Measurements from ENCODE around the gene TTC19.
"Not testable (repeated sequence)": the region's sequence is repeated elsewhere in the genome, so short reads cannot be mapped to it uniquely, and the experiment has no call there.

The TTC19 gene

DNA sequence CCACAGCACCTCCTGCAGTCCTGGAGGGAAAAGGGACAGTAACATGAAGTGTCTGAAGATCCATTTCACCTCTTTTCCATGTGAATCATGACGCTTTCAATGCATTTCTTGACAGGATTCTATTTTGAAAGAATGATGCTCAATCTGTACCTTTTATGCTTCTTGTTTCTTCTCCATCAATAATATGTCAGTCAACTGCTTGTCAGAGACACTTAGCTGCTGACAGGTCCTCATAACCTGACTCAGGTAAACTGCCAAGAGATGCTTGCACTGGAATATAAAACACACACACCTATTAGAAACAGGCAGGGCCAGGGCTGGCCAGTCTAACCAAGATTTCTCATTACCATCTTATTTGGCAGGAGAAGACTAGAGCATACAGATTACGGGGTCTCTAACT lies 21.7 kb upstream of the TTC19 start:
- Histone ChIP-seq H3K36me3 (ENCODE audit: insufficient read depth, low read length) (no peaks in the 10 kb centered on the region), H3K4me3 (ENCODE audit: low read length, poor library complexity, severe bottlenecking) (no peak overlapping the region), H3K27me3 (ENCODE audit: insufficient read depth, low read length, poor library complexity, severe bottlenecking) (no peaks in the 10 kb centered on the region), H3K79me2 (ENCODE audit: insufficient read depth, low read length) (no peaks in the 10 kb centered on the region), H4K20me1 (ENCODE audit: insufficient read depth, low read length, poor library complexity, severe bottlenecking) (no peaks in the 10 kb centered on the region), H3K4me2 (ENCODE audit: low read depth, low read length, poor library complexity, severe bottlenecking) (no peak overlapping the region), H3K9me3 (ENCODE audit: insufficient read depth, low read depth, low read length) (no peaks in the 10 kb centered on the region), H3K4me1 (ENCODE audit: insufficient read depth, low read length, poor library complexity, severe bottlenecking) (peaks cover 12% of the 10 kb centered on the region), H3K9ac (ENCODE audit: low read depth, low read length, poor library complexity, severe bottlenecking) (no peak overlapping the region), H2AFZ (ENCODE audit: low read length) (no peak overlapping the region), H3F3A (ENCODE audit: low read depth) (no peaks in the 10 kb centered on the region), H3K9me2 (replicated peaks; ENCODE audit: low read depth, low read length) (no peaks in the 10 kb centered on the region)
- TF ChIP-seq, protein P1, sequence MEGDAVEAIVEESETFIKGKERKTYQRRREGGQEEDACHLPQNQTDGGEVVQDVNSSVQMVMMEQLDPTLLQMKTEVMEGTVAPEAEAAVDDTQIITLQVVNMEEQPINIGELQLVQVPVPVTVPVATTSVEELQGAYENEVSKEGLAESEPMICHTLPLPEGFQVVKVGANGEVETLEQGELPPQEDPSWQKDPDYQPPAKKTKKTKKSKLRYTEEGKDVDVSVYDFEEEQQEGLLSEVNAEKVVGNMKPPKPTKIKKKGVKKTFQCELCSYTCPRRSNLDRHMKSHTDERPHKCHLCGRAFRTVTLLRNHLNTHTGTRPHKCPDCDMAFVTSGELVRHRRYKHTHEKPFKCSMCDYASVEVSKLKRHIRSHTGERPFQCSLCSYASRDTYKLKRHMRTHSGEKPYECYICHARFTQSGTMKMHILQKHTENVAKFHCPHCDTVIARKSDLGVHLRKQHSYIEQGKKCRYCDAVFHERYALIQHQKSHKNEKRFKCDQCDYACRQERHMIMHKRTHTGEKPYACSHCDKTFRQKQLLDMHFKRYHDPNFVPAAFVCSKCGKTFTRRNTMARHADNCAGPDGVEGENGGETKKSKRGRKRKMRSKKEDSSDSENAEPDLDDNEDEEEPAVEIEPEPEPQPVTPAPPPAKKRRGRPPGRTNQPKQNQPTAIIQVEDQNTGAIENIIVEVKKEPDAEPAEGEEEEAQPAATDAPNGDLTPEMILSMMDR (conservative IDR thresholded peaks at IDR 0.05; ENCODE audit: low read length) = no peak
- TF ChIP-seq EZH2phosphoT487 (IDR thresholded peaks at IDR 0.05; ENCODE audit: borderline replicate concordance) = no peak

DNA sequence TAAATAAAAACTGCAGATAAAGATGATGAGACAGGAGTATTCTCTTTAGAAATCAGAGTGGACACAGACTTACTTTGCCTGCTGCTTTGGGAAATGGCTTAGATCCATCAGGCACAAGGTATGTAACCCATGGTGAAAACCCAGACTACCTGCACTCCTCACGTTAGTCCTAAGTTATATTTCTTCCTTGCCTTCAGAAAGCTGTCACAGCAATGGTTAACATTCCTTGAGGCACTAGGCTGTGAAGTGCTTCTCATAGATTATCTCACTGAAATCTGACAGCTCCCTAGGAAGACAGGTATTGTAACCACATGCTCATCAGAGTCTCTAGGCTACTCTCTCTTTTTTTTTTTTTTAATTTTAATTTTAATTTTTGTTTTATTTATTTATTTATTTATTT lies 21.0 kb upstream of the TTC19 start:
- TF ChIP-seq EZH2phosphoT487 (IDR thresholded peaks at IDR 0.05; ENCODE audit: borderline replicate concordance) = no peak
- TF ChIP-seq, protein P1 (conservative IDR thresholded peaks at IDR 0.05; ENCODE audit: low read length) = no peak
- Histone ChIP-seq H3F3A (ENCODE audit: low read depth) (no peaks in the 10 kb centered on the region), H3K9me2 (replicated peaks; ENCODE audit: low read depth, low read length) (no peaks in the 10 kb centered on the region), H3K27me3 (ENCODE audit: insufficient read depth, low read length, poor library complexity, severe bottlenecking) (no peaks in the 10 kb centered on the region), H3K4me1 (ENCODE audit: insufficient read depth, low read length, poor library complexity, severe bottlenecking) (peaks cover 12% of the 10 kb centered on the region), H3K4me3 (ENCODE audit: low read length, poor library complexity, severe bottlenecking) (no peak overlapping the region), H4K20me1 (ENCODE audit: insufficient read depth, low read length, poor library complexity, severe bottlenecking) (no peaks in the 10 kb centered on the region), H3K36me3 (ENCODE audit: insufficient read depth, low read length) (no peaks in the 10 kb centered on the region), H3K79me2 (ENCODE audit: insufficient read depth, low read length) (no peaks in the 10 kb centered on the region), H3K4me2 (ENCODE audit: low read depth, low read length, poor library complexity, severe bottlenecking) (no peak overlapping the region), H3K9ac (ENCODE audit: low read depth, low read length, poor library complexity, severe bottlenecking) (no peak overlapping the region), H3K9me3 (ENCODE audit: insufficient read depth, low read depth, low read length) (no peaks in the 10 kb centered on the region), H2AFZ (ENCODE audit: low read length) (no peak overlapping the region)

DNA sequence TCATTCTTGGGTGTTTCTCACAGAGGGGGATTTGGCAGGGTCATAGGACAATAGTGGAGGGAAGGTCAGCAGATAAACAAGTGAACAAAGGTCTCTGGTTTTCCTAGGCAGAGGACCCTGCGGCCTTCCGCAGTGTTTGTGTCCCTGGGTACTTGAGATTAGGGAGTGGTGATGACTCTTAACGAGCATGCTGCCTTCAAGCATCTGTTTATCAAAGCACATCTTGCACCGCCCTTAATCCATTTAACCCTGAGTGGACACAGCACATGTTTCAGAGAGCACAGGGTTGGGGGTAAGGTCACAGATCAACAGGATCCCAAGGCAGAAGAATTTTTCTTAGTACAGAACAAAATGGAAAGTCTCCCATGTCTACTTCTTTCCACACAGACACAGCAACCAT lies 20.6 kb upstream of the TTC19 start:
- H3K4me2 ChIP-seq (ENCODE audit: low read depth, low read length, poor library complexity, severe bottlenecking); H3F3A ChIP-seq (ENCODE audit: low read depth); H3K9me3 ChIP-seq (ENCODE audit: insufficient read depth, low read depth, low read length); H3K27me3 ChIP-seq (ENCODE audit: insufficient read depth, low read length, poor library complexity, severe bottlenecking); H3K79me2 ChIP-seq (ENCODE audit: insufficient read depth, low read length); H4K20me1 ChIP-seq (ENCODE audit: insufficient read depth, low read length, poor library complexity, severe bottlenecking); H3K36me3 ChIP-seq (ENCODE audit: insufficient read depth, low read length); H3K9ac ChIP-seq (ENCODE audit: low read depth, low read length, poor library complexity, severe bottlenecking); H2AFZ ChIP-seq (ENCODE audit: low read length); H3K4me3 ChIP-seq (ENCODE audit: low read length, poor library complexity, severe bottlenecking); H3K9me2 ChIP-seq (replicated peaks; ENCODE audit: low read depth, low read length): not testable (repeated sequence)
- H3K4me1 ChIP-seq (ENCODE audit: insufficient read depth, low read length, poor library complexity, severe bottlenecking) = peaks cover 12% of the 10 kb centered on the region

DNA sequence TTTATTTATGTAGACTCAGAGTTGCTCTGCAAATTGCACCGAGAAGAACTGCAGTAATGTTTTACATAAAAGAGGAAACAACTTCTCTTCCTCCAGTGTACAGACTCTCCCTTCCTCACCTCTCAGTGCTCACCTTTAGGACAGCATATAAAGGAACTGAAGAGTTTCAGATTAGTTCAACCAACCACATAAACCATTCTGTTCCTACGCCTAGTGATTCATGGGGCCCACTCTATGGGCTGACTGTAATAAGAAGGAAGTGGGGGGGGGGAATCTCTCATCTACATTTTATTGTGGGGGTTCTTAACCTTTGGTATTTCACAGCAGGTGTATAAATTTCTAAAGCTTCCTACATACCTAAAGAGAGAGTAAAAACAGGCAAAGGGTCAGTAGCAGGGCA lies 18.4 kb upstream of the TTC19 start:
- Histone ChIP-seq H3K4me3 (ENCODE audit: low read length, poor library complexity, severe bottlenecking) (no peak overlapping the region), H3K27me3 (ENCODE audit: insufficient read depth, low read length, poor library complexity, severe bottlenecking) (no peaks in the 10 kb centered on the region), H3K9me3 (ENCODE audit: insufficient read depth, low read depth, low read length) (no peaks in the 10 kb centered on the region), H3K36me3 (ENCODE audit: insufficient read depth, low read length) (no peaks in the 10 kb centered on the region), H3K79me2 (ENCODE audit: insufficient read depth, low read length) (no peaks in the 10 kb centered on the region), H3K4me1 (ENCODE audit: insufficient read depth, low read length, poor library complexity, severe bottlenecking) (peaks cover 12% of the 10 kb centered on the region), H3K9ac (ENCODE audit: low read depth, low read length, poor library complexity, severe bottlenecking) (no peak overlapping the region), H4K20me1 (ENCODE audit: insufficient read depth, low read length, poor library complexity, severe bottlenecking) (no peaks in the 10 kb centered on the region), H3F3A (ENCODE audit: low read depth) (no peaks in the 10 kb centered on the region), H2AFZ (ENCODE audit: low read length) (no peak overlapping the region), H3K4me2 (ENCODE audit: low read depth, low read length, poor library complexity, severe bottlenecking) (no peak overlapping the region), H3K9me2 (replicated peaks; ENCODE audit: low read depth, low read length) (no peaks in the 10 kb centered on the region)
- TF ChIP-seq EZH2phosphoT487 (IDR thresholded peaks at IDR 0.05; ENCODE audit: borderline replicate concordance) = no peak
- TF ChIP-seq, protein P1 (conservative IDR thresholded peaks at IDR 0.05; ENCODE audit: low read length) = no peak

All from Loucy (cell line).